ENCODE measurements around the gene TMEM14A. TPM values are rescaled to one million over a fixed set of nuclear protein-coding genes. Genes with fewer than 3 reads are reported as not detected.
"Not testable (repeated sequence)": the region's sequence is repeated elsewhere in the genome, so short reads cannot be mapped to it uniquely, and the experiment has no call there.

The TMEM14A gene
- polyA plus RNA-seq, 3 donors, result 47.3 to 54.9 (median 50.1) TPM

- not testable (repeated sequence) for DNase-seq (ENCODE audit: low read depth in 3 of 3, low spot score in 2 of 3)
These were observed 15.0 kb upstream of the TMEM14A start for GRCh38 chr6:52655941-52656340.

DNA sequence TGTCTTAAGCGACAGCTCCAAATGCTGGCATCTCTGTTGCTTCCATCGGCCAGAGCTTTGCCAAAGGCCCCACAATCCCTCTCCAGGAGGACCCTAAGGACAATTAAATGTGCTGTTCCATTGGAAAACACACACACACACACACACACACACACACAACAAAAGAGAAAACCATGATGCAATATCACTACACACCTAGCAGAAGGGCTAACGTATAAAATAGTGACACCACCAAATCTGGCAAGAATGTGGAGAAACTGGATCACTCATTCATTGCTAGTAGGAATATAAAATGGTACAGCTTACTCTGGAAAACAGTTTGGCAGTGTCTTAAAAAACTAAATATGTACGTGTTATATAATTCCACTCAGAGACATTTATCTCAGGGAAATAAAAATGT, 13.0 kb upstream of the TMEM14A start:
- DNase-seq (ENCODE audit: low read depth in 3 of 3, low spot score in 2 of 3), result no peak

DNA sequence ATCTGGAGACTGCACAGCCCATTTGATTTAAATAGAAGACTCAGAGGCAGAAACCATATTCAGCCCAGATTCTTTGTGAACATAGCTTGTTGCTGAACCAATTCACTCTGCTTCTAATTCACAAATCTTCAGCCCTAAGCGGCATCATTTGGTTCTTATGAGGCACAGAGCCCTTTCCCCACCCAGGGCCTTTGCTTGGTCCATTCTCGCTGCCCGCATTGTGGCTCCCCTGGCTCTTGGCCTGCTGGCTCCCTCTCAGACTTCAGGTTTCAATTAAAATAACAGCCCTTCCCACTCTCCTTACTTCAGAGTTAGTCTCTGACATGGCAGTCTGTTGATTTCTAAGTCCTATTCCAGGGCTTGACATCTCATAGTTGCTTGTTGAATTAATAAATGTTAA, 9.4 kb upstream of the TMEM14A start:
- DNase-seq (ENCODE audit: low read depth in 3 of 3, low spot score in 2 of 3), result no peak

DNA sequence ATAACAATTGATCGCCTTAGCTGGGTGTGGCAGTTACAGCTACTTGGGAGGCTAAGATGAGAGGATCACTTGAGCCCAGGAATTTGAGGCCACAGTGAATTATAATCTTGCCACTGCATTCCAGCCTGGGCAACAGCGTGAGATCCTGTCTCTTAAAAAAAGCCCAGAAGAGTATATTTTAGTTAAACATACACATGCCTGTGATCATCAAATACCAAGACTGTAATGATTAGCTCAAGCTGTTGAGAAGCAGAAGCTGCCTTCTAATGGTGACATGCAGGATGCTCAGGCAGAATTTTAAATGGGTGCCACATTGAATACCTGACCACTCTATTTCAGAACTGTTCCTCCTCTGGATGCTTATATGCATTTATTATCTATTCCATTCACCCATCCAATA, 8.9 kb upstream of the TMEM14A start:
- DNase-seq (ENCODE audit: low read depth in 3 of 3, low spot score in 2 of 3), result no peak

DNA sequence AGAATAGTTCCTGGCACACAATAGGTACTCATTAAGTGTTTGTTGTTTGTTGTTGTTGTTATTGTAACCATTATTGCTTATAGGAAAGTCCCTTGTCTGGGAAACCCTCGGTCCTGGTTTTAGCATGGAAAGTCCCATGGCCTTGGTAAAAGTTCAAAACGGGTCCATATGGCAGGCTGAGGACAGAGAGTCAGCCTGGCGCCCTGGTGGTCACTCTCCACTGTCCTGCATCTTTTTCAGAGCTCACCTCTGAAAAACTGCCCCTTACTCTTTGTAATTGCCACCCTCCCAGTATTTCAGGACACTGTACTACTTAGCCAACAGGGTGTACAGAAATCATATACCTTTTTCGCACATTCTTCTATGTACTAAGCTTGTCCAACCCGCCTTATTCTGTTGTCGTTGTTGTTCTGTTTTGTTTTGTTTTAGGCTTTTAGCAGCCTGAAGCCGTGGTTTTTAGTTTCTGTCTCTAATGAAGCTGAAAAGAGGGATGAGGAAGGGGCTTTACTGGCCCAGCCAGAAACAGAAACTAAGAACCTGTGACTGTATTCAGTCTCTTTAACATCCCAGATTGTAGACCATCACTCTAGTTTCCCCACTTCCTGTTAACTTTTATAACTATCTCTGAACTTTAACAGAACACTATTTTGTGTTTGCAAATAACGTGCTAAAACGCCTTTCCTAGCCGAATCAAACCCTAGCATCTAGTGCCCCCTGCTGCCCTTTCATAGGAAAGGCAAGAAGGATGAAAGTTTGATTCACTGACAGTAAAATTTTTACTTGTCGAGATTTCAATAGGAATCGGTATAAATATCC, 7.6 kb upstream of the TMEM14A start:
- DNase-seq (ENCODE audit: low read depth in 3 of 3, low spot score in 2 of 3), result peak in 2 of 3 donors; percentile 67 to 71

DNA sequence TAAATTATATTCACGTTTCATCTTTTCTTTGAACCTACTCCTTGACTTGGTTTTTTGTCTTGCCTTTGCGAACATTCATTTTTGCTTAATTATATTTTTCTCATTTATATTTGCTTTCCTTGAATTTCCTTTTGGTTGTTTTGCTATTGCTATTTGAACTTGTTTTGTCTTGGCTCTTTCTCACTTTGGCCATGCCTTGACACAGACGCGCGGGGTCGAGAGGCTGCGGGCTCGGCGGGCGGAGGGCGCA, 7.1 kb upstream of the TMEM14A start:
- DNase-seq (ENCODE audit: low read depth in 3 of 3, low spot score in 2 of 3), result peak in 1 of 3 donors; percentile 38

DNA sequence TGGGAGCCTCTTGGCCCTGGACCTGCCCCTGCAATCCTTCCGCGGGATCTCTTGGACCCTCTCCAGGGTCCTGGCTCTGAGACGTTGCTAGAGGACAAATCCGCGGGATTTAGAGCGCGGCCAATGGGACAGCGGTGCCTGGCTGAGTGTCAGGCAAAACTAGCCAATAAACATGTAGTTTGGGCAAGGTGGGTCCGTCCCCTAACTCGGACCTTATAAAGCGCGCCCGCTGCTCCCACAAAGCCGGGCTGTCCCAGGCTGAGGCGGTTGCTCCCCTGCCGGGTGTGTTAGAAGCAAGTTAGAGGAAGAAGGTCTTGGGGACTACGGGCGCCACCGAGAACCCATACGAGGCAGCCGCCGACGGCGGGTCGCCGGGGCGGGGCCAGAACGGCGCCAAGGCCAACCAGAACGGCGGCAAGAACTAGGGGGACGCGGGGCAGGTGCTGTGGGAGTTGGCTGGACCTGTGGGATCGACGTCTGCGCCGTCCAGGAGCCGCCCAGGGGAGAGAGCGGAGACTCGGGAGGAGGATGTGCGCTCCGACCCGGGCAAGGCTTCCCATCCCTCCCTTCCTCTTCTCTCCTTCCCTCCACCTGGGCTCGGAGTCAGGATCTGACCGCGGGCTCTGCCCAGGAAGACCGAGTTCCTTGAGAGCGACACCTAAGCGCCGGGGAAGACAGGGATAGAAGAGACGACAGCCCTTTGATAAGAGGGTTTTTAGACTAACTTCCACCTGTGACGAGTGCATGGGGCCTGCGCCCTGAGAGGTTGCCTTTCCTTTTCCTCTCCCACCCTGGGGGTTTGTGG, 6.5 kb upstream of the TMEM14A start:
- peak; percentile 82 to 87 (median 86) for DNase-seq (ENCODE audit: low read depth in 3 of 3, low spot score in 2 of 3)

DNA sequence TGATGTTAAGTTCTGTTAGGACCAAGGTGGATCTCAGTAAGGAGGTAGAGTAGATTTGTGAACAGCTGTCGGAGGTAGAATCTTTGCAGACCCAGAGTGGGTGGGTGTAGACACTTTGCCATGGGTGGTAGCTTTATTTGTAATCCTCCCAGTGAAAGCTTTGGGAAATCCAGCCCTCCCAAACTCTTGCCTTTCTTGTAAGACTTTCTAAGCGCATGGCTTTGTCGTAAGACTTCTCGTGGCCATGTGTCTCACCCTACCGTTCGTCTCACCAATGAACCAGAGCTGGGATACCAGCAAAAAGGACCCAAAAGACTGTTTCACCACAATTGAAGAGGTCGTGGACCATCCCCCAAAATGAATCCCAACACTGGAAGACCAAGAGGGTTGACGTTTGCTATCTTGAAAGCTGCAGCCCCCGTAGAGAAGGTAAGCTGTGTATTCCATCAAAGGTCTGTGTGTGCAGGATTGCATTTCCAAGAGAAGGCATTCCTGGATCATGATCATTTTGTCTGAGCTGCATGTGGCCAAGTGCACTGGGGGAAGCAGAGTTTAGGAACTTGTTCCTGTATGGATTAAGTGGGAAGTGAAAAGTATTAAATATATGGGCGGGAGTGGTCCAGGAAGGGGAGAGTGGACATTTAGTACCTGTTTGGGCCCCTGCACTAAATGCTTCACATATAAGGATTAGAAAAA, 5.8 kb upstream of the TMEM14A start:
- no peak for DNase-seq (ENCODE audit: low read depth in 3 of 3, low spot score in 2 of 3)

DNA sequence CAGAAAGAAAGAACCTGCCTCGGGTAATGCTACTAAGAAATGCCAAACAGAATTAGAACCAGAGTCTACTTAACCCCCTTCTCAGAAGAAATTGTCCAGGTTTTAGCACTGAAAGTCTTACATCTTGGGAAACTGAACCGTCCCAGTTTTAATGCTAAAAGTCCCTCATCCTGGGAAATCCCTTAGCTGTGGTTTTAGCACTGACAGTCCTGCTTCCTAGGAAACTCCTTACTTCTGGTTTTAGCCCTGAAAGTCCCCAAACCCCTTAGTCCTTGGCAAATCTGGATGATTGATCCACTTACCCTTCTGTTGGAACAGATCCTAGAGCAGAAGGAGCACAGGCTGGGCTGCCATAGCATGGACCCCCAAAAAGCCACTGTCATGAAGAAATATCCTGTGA, 4.8 kb upstream of the TMEM14A start:
- no peak for DNase-seq (ENCODE audit: low read depth in 3 of 3, low spot score in 2 of 3)

DNA sequence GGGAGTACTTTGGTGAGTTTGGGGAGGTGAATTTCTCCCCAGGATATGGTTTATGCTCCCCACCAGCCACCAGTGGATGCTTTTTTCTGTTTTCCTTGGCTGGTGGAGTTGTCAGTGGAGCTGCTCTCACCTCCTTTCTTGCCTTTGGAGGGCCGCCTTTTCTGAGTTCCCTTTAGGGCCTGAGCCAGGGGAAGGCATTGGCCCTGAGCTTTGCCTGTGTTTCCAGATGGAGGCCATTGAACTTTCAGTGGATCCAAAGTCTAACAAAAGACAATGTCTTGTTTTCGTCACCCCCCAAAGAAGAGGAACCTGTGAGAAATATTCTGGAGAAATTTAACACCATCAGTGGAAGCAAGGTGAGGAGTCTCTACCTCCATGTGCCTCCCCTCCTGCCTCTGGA, 4.4 kb upstream of the TMEM14A start:
- no peak for DNase-seq (ENCODE audit: low read depth in 3 of 3, low spot score in 2 of 3)

GRCh38 chr6:52667572-52667971, 3.3 kb upstream of the TMEM14A start:
- no peak for DNase-seq (ENCODE audit: low read depth in 3 of 3, low spot score in 2 of 3)

- no peak for DNase-seq (ENCODE audit: low read depth in 3 of 3, low spot score in 2 of 3)
These were observed 763 bp downstream of the TMEM14A start for GRCh38 chr6:52671676-52672075.

GRCh38 chr6:52672412-52673025, 1.6 kb downstream of the TMEM14A start:
- DNase-seq (ENCODE audit: low read depth in 3 of 3, low spot score in 2 of 3), result no peak

GRCh38 chr6:52674666-52675065, 3.8 kb downstream of the TMEM14A start:
- no peak for DNase-seq (ENCODE audit: low read depth in 3 of 3, low spot score in 2 of 3)

DNA sequence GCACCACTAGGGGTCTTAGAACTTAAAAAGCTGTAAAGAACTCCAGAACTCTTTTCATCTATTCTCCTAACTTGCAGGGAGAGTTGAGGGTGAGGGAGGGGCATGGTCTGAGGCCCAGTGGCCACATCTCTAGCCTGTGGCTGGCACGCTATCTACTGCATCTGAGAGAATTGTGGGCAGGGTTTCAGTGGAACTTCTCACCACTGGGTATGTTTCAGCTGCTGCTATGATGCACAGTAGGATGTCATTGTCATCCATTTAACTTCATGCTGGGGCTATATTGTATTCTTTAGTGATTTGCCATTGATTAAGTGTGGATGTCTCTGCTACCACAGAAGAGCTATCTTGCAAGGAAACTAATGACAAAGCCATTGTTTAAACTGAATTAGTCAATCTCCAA, 4.5 kb downstream of the TMEM14A start:
- DNase-seq (ENCODE audit: low read depth in 3 of 3, low spot score in 2 of 3), result no peak

DNA sequence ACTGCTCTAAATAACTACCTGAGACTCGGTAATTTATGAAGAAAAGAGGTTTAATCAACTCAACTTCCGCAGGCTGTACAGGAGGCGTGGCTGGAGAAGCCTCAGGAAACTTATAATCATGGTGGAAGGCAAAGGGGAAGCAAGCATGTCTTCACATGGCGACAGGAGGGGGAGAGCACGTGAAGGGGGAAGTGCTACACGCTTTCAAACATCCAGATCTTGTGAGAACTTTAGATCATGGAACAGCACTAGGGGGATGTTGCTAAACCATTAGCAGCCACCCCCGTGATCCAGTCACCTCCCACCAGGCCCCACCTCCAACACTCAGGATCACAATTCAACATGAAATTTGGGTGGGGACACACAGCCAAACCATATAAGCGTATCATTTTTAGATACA, 5.7 kb downstream of the TMEM14A start:
- DNase-seq (ENCODE audit: low read depth in 3 of 3, low spot score in 2 of 3), result not testable (repeated sequence)

DNA sequence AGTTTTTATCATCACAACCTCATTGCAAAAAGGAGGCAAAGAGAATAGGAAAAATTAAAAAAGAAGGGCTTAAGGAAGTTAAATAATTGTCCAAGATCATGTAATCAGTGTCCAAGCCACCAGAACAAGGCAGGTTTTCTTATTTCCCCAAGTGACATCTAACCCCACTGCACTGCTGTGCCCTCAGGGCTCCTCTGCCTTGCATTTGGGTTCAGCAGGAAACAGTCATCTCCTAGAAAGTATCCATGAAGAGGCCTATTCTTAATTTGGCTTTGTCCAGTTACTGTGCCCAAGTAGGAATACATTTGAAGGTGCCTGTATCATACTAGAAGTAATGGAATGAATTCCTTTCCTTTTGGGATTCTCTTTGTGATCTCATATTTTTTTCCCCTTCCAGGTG, 10.5 kb downstream of the TMEM14A start:
- no peak for DNase-seq (ENCODE audit: low read depth in 3 of 3, low spot score in 2 of 3)

DNA sequence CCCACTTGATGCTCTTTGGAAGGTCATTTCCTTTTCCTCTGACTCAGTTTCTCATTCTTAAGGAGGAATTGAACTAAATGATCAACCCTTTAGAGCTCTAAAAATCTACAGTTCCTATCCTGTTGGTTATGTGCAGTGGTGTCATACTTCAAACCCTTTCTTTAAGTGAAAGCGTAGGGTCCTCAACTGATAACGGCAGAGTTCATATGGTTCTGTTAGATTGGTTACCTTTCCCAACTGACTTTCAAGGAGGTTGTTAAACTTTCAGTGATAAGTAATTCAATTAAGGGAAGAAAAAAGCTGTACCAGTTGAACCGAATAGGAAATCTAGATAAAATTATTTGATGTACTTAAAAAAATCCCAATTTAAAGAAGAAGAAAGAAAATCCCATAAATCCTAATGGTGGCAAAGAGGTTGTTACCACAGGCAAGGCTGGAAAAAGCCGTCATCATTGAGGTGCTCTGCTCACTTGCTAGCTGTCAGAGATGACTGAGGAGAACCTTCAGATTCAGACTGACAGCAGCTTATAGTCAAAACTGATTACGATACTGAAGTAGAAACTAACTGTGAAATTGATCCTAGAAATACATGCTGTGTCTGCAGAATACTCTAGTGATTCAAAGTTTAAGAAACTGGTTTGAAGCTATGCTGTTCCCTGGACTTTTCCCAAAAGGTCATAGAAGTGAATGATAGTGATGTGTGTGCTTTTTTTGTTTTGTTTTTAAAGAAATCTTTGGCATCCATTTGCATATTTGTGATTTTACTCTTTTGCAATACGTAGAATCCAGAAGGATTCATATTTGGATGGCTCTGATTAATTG, 16.2 kb downstream of the TMEM14A start:
- no peak for DNase-seq (ENCODE audit: low read depth in 3 of 3, low spot score in 2 of 3)

- DNase-seq (ENCODE audit: low read depth in 3 of 3, low spot score in 2 of 3), result no peak
These were observed 18.9 kb downstream of the TMEM14A start for GRCh38 chr6:52689857-52690256.

DNA sequence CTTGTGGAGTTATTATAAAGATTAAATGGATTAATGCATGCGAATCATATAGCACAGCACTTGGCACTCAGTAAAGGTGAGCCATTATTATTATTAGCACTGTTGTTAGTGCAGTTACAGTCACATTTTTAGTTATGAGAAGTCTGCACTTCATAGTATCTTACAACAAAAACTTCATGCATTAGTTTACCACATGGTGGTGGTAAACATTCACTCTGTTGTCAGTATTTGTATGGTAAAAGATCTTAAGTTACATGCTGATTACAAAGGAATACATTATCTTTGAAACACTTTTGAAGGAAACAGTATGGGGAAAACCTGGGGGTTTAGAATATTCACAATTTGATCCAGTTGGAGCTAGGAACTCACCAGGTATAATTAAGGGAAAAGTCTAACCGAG, 20.8 kb downstream of the TMEM14A start:
- no peak for DNase-seq (ENCODE audit: low read depth in 3 of 3, low spot score in 2 of 3)

Data from right renal cortex interstitium (tissue), 3 donors.